Activated T-cell treated with anti-CD3 and anti-CD28 coated beads for 1 hour (primary cell): ENCODE data around the gene GCNT3.
"Not testable (repeated sequence)": the region's sequence is repeated elsewhere in the genome, so short reads cannot be mapped to it uniquely, and the experiment has no call there.

Experiments used
- DNase-seq: peaks from one replicate; pipeline ENCODE4 v3.0.0-alpha.2; 2020; ENCODE audit warnings: low read depth

GCNT3 gene

GRCh38 chr15:59616379-59616778 lies 4.8 kb downstream of the GCNT3 start:
- DNase-seq: no peak

DNA sequence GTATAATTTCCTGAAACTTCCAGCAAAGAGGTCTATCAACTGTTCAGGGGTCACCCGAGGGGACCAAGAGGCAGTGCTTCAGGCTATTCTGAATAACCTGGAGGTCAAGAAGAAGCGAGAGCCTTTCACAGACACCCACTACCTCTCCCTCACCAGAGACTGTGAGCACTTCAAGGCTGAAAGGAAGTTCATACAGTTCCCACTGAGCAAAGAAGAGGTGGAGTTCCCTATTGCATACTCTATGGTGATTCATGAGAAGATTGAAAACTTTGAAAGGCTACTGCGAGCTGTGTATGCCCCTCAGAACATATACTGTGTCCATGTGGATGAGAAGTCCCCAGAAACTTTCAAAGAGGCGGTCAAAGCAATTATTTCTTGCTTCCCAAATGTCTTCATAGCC lies 6.8 kb downstream of the GCNT3 start:
- DNase-seq: no peak

DNA sequence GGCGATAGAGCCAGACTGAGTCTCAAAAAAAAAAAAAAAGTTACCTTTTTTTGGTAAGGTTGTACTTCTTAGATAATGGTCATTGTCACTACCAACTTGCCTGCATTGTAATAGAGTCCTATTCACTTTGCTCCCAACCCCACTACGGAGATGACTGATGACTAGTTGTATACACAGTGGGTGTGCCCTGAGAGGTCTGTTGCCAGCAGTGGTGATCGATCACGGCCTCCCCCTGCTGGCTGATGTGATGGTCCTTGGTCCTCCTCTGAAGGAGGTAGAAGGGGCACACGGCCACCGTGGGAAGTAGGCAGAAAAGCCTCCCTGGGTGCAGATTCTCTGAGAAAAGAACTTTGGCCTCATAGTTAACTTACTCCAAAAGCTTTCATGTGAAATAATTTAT lies 10.7 kb downstream of the GCNT3 start:
- DNase-seq: no peak

GRCh38 chr15:59632714-59633113 lies 21.1 kb downstream of the GCNT3 start:
- DNase-seq: no peak

- DNase-seq: no peak
Observed at GRCh38 chr15:59636184-59636583, 24.6 kb downstream of the GCNT3 start.

DNA sequence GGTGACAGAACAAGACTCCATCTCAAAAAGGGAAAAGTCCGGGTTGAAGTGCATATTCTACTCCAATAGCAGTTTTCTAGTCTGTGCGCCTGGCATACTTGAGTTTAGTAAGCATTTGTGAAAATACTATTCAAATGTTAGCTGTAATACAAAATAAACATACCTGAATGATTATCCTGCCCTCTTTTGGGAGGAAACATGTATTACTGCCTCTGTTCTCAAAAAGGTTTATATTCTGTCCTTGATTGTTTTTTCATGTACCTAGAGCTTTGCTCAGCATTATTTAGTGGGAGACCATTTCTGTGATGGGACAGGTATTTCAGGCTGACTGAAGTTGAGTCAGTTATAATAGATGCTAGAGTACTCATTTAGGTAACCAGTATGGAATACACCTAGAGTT lies 25.9 kb downstream of the GCNT3 start:
- DNase-seq: not testable (repeated sequence)

GRCh38 chr15:59642351-59642750 lies 30.8 kb downstream of the GCNT3 start:
- no peak for DNase-seq

- no peak for DNase-seq
Observed at GRCh38 chr15:59644756-59645155, 33.2 kb downstream of the GCNT3 start.

- DNase-seq: not testable (repeated sequence)
Observed at GRCh38 chr15:59645812-59646211, 34.2 kb downstream of the GCNT3 start.

GRCh38 chr15:59646277-59646676 lies 34.7 kb downstream of the GCNT3 start:
- DNase-seq: no peak

DNA sequence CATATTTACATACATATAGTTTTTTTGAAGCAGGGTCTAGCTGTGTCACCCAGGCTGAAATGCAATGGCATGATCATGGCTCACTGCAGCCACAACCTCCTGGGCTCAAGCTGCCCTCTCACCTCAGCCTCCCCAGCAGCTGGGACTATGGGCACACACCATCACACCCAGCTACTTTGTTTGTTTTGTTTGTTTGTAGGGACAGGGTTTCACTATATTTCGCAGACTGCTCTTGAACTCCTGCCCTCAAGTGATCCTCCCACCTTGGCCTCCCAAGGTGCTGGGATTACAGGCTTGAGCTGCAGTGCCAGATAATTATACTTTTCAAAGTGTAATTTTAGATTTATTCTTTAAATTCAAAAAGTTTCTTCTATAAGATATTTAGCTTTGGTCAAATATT lies 35.5 kb downstream of the GCNT3 start:
- DNase-seq: no peak

DNA sequence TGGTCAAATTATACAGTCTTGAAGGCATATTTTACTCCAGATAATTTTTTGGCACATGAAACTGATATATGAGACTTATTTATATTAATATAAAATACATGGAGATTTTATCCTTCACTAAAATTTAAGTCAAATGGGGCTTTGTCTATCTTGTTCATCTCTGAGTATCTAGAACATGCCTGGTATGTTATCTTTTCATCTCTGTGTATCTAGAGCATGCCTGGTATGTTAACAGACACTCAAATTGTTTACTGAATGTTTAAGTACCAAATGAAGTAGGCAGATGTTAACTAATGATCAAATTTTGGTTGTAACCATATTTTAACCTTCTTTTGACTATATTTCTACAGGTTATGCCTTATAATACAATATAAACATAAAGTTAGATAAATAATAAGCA lies 38.0 kb downstream of the GCNT3 start:
- DNase-seq: no peak

- no peak for DNase-seq
Observed at GRCh38 chr15:59654046-59654445, 42.5 kb downstream of the GCNT3 start.

GRCh38 chr15:59656897-59657634 lies 45.5 kb downstream of the GCNT3 start, which contains the start of gene GTF2A2:
GTF2A2 (minus strand) TSS chr15:59657515; CDS start chr15:59652277, 5,238 bp downstream.
- peak; percentile 85 for DNase-seq

GRCh38 chr15:59657635-59658125 lies 46.1 kb downstream of the GCNT3 start:
- no peak for DNase-seq

GRCh38 chr15:59659366-59659765 lies 47.8 kb downstream of the GCNT3 start:
- DNase-seq: no peak

GRCh38 chr15:59662260-59662659 lies 50.7 kb downstream of the GCNT3 start:
- no peak for DNase-seq

- DNase-seq: no peak
Observed at GRCh38 chr15:59668556-59668955, 57.0 kb downstream of the GCNT3 start.
